ENCODE results near the gene GBGT1.
"Not testable (repeated sequence)": the region's sequence is repeated elsewhere in the genome, so short reads cannot be mapped to it uniquely, and the experiment has no call there.

The GBGT1 gene

DNA sequence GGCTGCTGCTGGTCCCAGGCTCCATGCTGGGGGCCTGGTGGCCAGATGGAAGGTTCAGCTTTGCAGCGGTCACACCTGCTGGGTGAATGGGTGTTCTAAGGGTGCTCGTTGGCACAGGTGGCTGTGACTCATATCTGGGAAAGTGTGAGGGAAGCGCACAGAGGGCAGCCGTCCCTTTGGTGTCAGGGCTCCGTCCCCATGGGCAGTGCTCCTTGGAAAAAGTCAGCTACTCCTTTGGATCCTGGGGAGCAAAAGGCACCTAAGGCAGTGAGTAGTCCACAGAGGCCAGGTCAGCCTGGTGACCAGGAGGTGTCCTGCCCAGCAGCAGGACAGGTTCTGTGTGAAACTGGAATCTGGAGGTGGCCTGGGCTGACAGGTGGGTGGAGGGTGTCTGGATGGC, 18.4 kb upstream of the GBGT1 start:
- TF ChIP-seq CTCF (IDR thresholded peaks at IDR 0.05; ENCODE audit: insufficient read depth, low read depth, low read length, missing control alignments), result no peak
- H3K4me3 ChIP-seq (ENCODE audit: low read depth, low read length), result no peak overlapping the region
- no peak for DNase-seq (ENCODE audit: low read depth)

DNA sequence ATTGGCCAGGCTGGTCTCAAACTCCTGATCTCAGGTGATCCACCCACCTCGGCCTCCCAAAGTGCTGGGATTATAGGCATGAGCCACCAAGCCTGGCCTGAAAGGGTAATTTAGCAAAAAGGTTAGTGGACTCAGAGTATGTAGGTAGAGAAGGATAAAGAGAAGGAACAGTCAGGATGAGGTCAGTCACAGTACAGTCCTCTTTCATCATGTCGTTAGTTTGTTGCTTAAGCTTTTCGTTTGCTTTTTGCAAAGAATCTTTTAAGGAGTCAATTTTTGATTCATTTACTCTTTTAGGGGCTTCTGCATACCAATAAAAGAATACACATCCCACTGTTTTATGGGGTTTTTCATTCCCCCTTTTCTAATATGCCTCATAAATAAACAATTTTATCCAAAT, 17.8 kb upstream of the GBGT1 start:
- DNase-seq (ENCODE audit: low read depth), result no peak
- no peak for TF ChIP-seq CTCF (IDR thresholded peaks at IDR 0.05; ENCODE audit: insufficient read depth, low read depth, low read length, missing control alignments)
- no peak overlapping the region for H3K4me3 ChIP-seq (ENCODE audit: low read depth, low read length)

DNA sequence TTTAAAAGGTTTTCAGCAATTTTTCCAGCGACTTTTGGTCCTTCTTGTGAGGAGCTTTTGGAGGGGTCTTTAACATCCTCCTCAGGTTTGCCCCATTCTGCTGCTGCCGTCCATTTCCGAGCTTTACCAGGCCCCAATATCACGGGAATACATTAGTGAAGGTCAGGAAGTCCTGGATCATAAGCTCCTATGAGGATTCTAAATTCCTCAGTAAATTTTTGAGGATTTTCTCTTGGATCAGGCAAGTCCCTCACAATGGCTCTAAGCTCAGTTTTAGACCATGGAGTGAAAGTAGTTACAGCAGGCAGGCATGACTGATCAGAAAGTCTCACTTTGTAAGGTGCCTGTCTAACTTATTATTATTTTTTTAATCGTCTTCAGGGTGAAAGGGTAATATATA, 17.2 kb upstream of the GBGT1 start:
- TF ChIP-seq CTCF (IDR thresholded peaks at IDR 0.05; ENCODE audit: insufficient read depth, low read depth, low read length, missing control alignments), result no peak
- no peak overlapping the region for H3K4me3 ChIP-seq (ENCODE audit: low read depth, low read length)
- DNase-seq (ENCODE audit: low read depth), result no peak

GRCh38 chr9:133173056-133173455, 9.3 kb upstream of the GBGT1 start:
- H3K4me3 ChIP-seq (ENCODE audit: low read depth, low read length), result no peak overlapping the region
- no peak for DNase-seq (ENCODE audit: low read depth)
- no peak for TF ChIP-seq CTCF (IDR thresholded peaks at IDR 0.05; ENCODE audit: insufficient read depth, low read depth, low read length, missing control alignments)

DNA sequence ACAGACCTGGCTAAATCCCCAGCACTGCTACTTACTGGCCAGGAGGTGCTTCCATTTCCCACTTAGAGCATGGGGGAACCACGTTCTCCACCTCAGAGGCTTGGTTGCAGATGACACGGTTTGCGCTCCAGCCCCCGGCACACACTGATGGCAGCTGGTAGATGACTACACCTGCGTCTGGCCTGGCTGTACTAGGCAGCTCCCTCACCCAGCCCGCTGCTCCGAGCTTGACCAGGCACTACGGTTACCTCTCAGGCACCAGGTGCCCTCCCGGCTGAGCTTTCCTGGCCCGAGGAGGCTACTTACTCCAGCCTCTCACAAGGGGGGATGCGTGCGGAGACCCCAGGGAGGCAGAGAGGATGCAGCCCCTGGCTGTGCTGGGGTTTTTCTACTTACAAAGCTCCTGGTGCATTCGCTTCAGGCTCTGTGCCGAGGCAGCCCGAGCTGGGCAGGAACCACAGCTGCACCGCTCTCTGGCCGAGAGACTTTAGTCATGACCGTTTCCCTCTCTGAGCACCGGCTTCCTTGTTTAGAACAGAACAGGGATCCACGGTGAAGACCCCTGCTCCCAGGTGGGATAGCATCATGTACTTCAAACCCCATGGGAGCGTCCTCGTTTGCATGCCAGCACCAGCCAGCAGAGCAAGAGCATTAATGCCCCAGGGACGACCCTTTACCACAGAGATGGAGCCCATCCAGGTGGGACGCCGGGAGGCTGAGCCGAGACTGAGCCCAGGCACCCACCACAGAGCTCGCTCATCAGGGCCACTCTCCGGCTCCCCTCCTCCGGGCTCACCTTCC, 7.6 kb upstream of the GBGT1 start:
- no peak for TF ChIP-seq CTCF (IDR thresholded peaks at IDR 0.05; ENCODE audit: insufficient read depth, low read depth, low read length, missing control alignments)

GRCh38 chr9:133170716-133171115, 7.0 kb upstream of the GBGT1 start:
- no peak overlapping the region for H3K4me3 ChIP-seq (ENCODE audit: low read depth, low read length)
- TF ChIP-seq CTCF (IDR thresholded peaks at IDR 0.05; ENCODE audit: insufficient read depth, low read depth, low read length, missing control alignments), result no peak
- DNase-seq (ENCODE audit: low read depth), result no peak

More for the DNA sequence above, 7.6 kb upstream of the GBGT1 start:
- H3K4me3 ChIP-seq (ENCODE audit: low read depth, low read length), result no peak overlapping the region
- DNase-seq (ENCODE audit: low read depth), result no peak

DNA sequence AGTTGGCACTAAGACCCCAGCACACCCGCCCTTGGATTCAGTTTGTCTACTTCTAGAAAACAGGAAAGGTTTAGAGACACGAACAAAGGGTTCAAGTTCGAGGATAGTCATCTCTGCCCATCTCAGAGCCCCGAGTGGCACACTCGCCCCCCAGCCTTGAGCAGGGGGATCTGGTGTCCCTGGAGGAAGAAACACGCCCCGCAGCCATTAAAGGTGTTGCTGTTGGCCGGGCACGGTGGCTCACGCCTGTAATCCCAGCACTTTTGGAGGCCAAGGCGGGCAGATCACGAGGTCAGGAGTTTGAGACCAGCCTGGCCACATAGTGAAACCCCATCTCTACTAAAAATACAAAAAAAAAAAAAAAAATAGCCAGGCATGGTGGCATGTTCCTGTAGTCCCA, 6.0 kb upstream of the GBGT1 start:
- DNase-seq (ENCODE audit: low read depth); H3K4me3 ChIP-seq (ENCODE audit: low read depth, low read length): not testable (repeated sequence)

Measured in GM12865 (cell line).